GM19328 (cell line): ENCODE data around the gene PARP11.

Source experiments
- ATAC-seq: cut with Tn5 transposase; IDR thresholded peaks from one replicate; pipeline ENCODE4 v1.9.1; 2021; ENCODE audit warnings: mild to moderate bottlenecking, moderate library complexity; ENCODE audit not compliant: unreplicated experiment

The PARP11 gene

GRCh38 chr12:3827301-3828000, 45.7 kb downstream of the PARP11 start:
- no peak for ATAC-seq

- no peak for ATAC-seq
Measured at GRCh38 chr12:3821441-3821840, 51.8 kb downstream of the PARP11 start.

- no peak for ATAC-seq
Measured at GRCh38 chr12:3820122-3820521, 53.1 kb downstream of the PARP11 start.

GRCh38 chr12:3816266-3816665, 56.9 kb downstream of the PARP11 start:
- ATAC-seq = no peak

GRCh38 chr12:3815094-3815766, 58.0 kb downstream of the PARP11 start:
- ATAC-seq = no peak

- ATAC-seq = no peak
Measured at GRCh38 chr12:3810540-3810939, 62.7 kb downstream of the PARP11 start.

- no peak for ATAC-seq
Measured at GRCh38 chr12:3810016-3810370, 63.2 kb downstream of the PARP11 start.

GRCh38 chr12:3809357-3810015, 63.7 kb downstream of the PARP11 start:
- no peak for ATAC-seq

GRCh38 chr12:3805077-3805476, 68.1 kb downstream of the PARP11 start:
- ATAC-seq = no peak

- ATAC-seq = no peak
Measured at GRCh38 chr12:3803865-3804472, 69.2 kb downstream of the PARP11 start.

GRCh38 chr12:3802721-3803120, 70.5 kb downstream of the PARP11 start:
- ATAC-seq = no peak

- ATAC-seq = no peak
Measured at GRCh38 chr12:3797531-3798048, 75.6 kb downstream of the PARP11 start.

- no peak for ATAC-seq
Measured at GRCh38 chr12:3795492-3796133, 77.6 kb downstream of the PARP11 start.

GRCh38 chr12:3795066-3795465, 78.1 kb downstream of the PARP11 start:
- no peak for ATAC-seq

- no peak for ATAC-seq
Measured at GRCh38 chr12:3792623-3793288, 80.4 kb downstream of the PARP11 start.

GRCh38 chr12:3791256-3791874, 81.8 kb downstream of the PARP11 start:
- ATAC-seq = no peak

- ATAC-seq = no peak
Measured at GRCh38 chr12:3790642-3791041, 82.6 kb downstream of the PARP11 start.

GRCh38 chr12:3789838-3790237, 83.4 kb downstream of the PARP11 start:
- ATAC-seq = no peak

- ATAC-seq = no peak
Measured at GRCh38 chr12:3777206-3777809, 95.9 kb downstream of the PARP11 start.
